HCT116 (cell line): ENCODE measurements around the gene ITFG1. TPM values are rescaled to one million over a fixed set of nuclear protein-coding genes. Genes with fewer than 3 reads are reported as not detected.

ENCODE experiments used
- ATAC-seq: fragments of 200-7000 bp; cut with Tn5 transposase; 2 replicates; pipeline ENCODE4 v1.9.1; 2020; ENCODE audit warnings: mild to moderate bottlenecking, moderate library complexity
- BruUV-seq: library from RNA; stranded (reverse); fragments of 400-500 nt; replicated peaks from 2 replicates; lab custom pipeline; 2021; lab: Mats Ljungman, UMichigan
- CTCF ChIA-PET: fragments of 300-600 bp; sonication (Branson Sonifier 250); formaldehyde crosslinking; loops from one replicate; lab custom pipeline; 2021; ENCODE audit warnings: antibody characterized with exemption; lab: Charles Lee
- POLR2A ChIA-PET: fragments of 300-600, 350-600 bp; sonication (Branson Sonifier 250); formaldehyde crosslinking; loops from one replicate; lab custom pipeline; 2021; ENCODE audit warnings: antibody characterized with exemption; lab: Charles Lee
- RAD21 ChIA-PET, 2 experiments: fragments of 300-600 bp; sonication (Branson Sonifier 250); formaldehyde crosslinking; loops; one replicate each; lab custom pipeline; 2023; ENCODE audit warnings: low total read pairs in 2 of 2; ENCODE audit not compliant: uncharacterized antibody in 2 of 2, unreplicated experiment in 2 of 2, low non-redundant PET in 1 of 2; lab: Charles Lee
- DNase-seq: peaks from one replicate; pipeline ENCODE4 v3.0.0-alpha.2; 2010; ENCODE audit warnings: low read depth, low spot score
- H2AFZ ChIP-seq: fragments of 200-600 bp; shearing (Covaris generic), sonication (generic); 2 replicates; pipeline ENCODE4 v1.6.1; 2017; ENCODE audit warnings: low read depth, mixed run types, mixed read lengths, antibody characterized with exemption, low read length; ENCODE audit not compliant: poor library complexity, severe bottlenecking
- H3K27ac ChIP-seq: 2 replicates; pipeline ENCODE4 v1.5.1; 2012; ENCODE audit warnings: low read depth, low read length
- H3K27me3 ChIP-seq: fragments of 200-600 bp; sonication (generic); 2 replicates; pipeline ENCODE4 v1.6.1; 2016; ENCODE audit warnings: mixed run types, low read length, mixed read lengths; ENCODE audit not compliant: insufficient read depth
- H3K36me3 ChIP-seq, 2 experiments: fragments of 200-500 bp in 1 of 2; fragments of 200-600 bp in 1 of 2; sonication (Bioruptor generic) in 1 of 2; sonication (generic) in 1 of 2; 2 replicates each; pipeline versions ENCODE4 v1.5.1 to v1.6.1; 2014 to 2016; ENCODE audit warnings: low read length in 2 of 2, inconsistent platforms in 1 of 2, mixed read lengths in 1 of 2, mixed run types in 1 of 2; ENCODE audit not compliant: insufficient read depth in 2 of 2, control insufficient read depth in 1 of 2
- H3K4me1 ChIP-seq, 2 experiments: fragments of 200-600 bp in 1 of 2; sonication (generic) in 1 of 2; 2 replicates each; pipeline versions ENCODE4 v1.5.1 to v1.6.1; 2012 to 2017; ENCODE audit warnings: low read length in 2 of 2, inconsistent platforms in 1 of 2, mild to moderate bottlenecking in 1 of 2, mixed read lengths in 1 of 2, mixed run types in 1 of 2, moderate library complexity in 1 of 2; ENCODE audit not compliant: insufficient read depth in 2 of 2, control insufficient read depth in 1 of 2
- H3K4me2 ChIP-seq: fragments of 200-600 bp; sonication (generic); 2 replicates; pipeline ENCODE4 v1.6.1; 2017; ENCODE audit warnings: mixed run types, low read length, mixed read lengths
- H3K4me3 ChIP-seq, 2 experiments: fragments of 200-600 bp in 1 of 2; sonication (generic) in 1 of 2; replicated peaks in 1 of 2; 2 replicates each; pipeline ENCODE4 v1.5.1; 2011 to 2016; ENCODE audit warnings: low read length in 2 of 2, control low read depth in 1 of 2, low read depth in 1 of 2, mild to moderate bottlenecking in 1 of 2, mixed read lengths in 1 of 2, mixed run types in 1 of 2
- H3K79me2 ChIP-seq: fragments of 200-600 bp; sonication (generic); 2 replicates; pipeline ENCODE4 v1.6.1; 2017; ENCODE audit warnings: mild to moderate bottlenecking, mixed run types, low read length, moderate library complexity, mixed read lengths; ENCODE audit not compliant: insufficient read depth
- H3K9ac ChIP-seq: fragments of 200-600 bp; sonication (generic); 2 replicates; pipeline ENCODE4 v1.6.1; 2016; ENCODE audit warnings: low read length, mixed read lengths
- H3K9me2 ChIP-seq: fragments of 200-600 bp; sonication (generic), shearing (Covaris generic); 2 replicates; pipeline ENCODE4 v1.6.1; 2017; ENCODE audit warnings: mixed run types, mild to moderate bottlenecking, moderate library complexity; ENCODE audit not compliant: insufficient read depth
- H3K9me3 ChIP-seq, 2 experiments: fragments of 200-500 bp in 1 of 2; fragments of 200-600 bp in 1 of 2; sonication (Bioruptor generic) in 1 of 2; sonication (generic) in 1 of 2; 2 replicates each; pipeline ENCODE4 v1.6.1; 2014 to 2017; ENCODE audit warnings: low read length in 2 of 2, mixed read lengths in 2 of 2, inconsistent platforms in 1 of 2, low read depth in 1 of 2, mild to moderate bottlenecking in 1 of 2, mixed run types in 1 of 2, moderate library complexity in 1 of 2; ENCODE audit not compliant: control insufficient read depth in 1 of 2, insufficient read depth in 1 of 2
- H4K20me1 ChIP-seq: fragments of 200-600 bp; sonication (generic), shearing (Covaris generic); 2 replicates; pipeline ENCODE4 v1.6.1; 2017; ENCODE audit warnings: mixed run types, mild to moderate bottlenecking, moderate library complexity; ENCODE audit not compliant: insufficient read depth
- CEBPB ChIP-seq: IDR thresholded peaks from 2 replicates; pipeline ENCODE4 v1.6.1; 2012; ENCODE audit warnings: low read depth
- EGR1 ChIP-seq: IDR thresholded peaks from 2 replicates; pipeline ENCODE4 v1.6.1; 2012; ENCODE audit warnings: low read depth
- EZH2 ChIP-seq: fragments of 200-600 bp; sonication (generic); IDR thresholded peaks from 2 replicates; pipeline ENCODE4 v1.6.1; 2017; ENCODE audit warnings: antibody characterized with exemption, mixed run types
- FOSL1 ChIP-seq: IDR thresholded peaks from 2 replicates; pipeline ENCODE4 v1.6.1; 2012; ENCODE audit warnings: low read depth
- POLR2AphosphoS5 ChIP-seq: IDR thresholded peaks from 2 replicates; pipeline ENCODE4 v1.6.1; 2011; ENCODE audit warnings: mild to moderate bottlenecking, low read depth, low read length, moderate library complexity
- RAD21 ChIP-seq: IDR thresholded peaks from 2 replicates; pipeline ENCODE4 v1.6.1; 2012; ENCODE audit warnings: low read depth, mild to moderate bottlenecking
- TCF7L2 ChIP-seq: IDR thresholded peaks from 2 replicates; pipeline ENCODE4 v1.7.0; 2011; ENCODE audit warnings: borderline replicate concordance, inconsistent platforms; ENCODE audit not compliant: insufficient read depth, insufficient read length; ENCODE audit errors: extremely low read depth
- ZNF274 ChIP-seq: fragments of 200-500 bp; sonication (Bioruptor generic); IDR thresholded peaks from 2 replicates; pipeline ENCODE4 v1.6.1; 2014; ENCODE audit warnings: mild to moderate bottlenecking, low read depth, low read length, inconsistent platforms
- intact Hi-C: fragments of 100-400 bp; cut with micrococcal nuclease; formaldehyde crosslinking; loops from 2 replicates; pipeline ENCODE4 v1.10.0; 2022
- total RNA-seq: library from RNA; stranded (reverse); gene quantifications from one replicate; pipeline ENCODE4 v1.2.1, GENCODE V29; 2021; ENCODE audit not compliant: unreplicated experiment
- TF ChIP-seq, protein P1 (sequence below), 3 experiments: fragments of 200-600 bp in 1 of 3; sonication (generic) in 1 of 3; IDR thresholded peaks in 2 of 3; conservative IDR thresholded peaks in 1 of 3; 2 replicates each; pipeline ENCODE4 v1.5.1; 2012 to 2017; ENCODE audit warnings: low read depth in 2 of 3, low read length in 2 of 3, antibody characterized with exemption in 1 of 3, borderline replicate concordance in 1 of 3, control low read depth in 1 of 3, mild to moderate bottlenecking in 1 of 3, mixed read lengths in 1 of 3, mixed run types in 1 of 3, moderate library complexity in 1 of 3; ENCODE audit not compliant: insufficient read depth in 1 of 3
- TF ChIP-seq, protein P2 (sequence below): IDR thresholded peaks from 2 replicates; pipeline ENCODE4 v1.6.1; 2012; ENCODE audit warnings: low read depth

Gene ITFG1
- total RNA-seq, 1 experiment from 2014 or later: 24.9 TPM

DNA sequence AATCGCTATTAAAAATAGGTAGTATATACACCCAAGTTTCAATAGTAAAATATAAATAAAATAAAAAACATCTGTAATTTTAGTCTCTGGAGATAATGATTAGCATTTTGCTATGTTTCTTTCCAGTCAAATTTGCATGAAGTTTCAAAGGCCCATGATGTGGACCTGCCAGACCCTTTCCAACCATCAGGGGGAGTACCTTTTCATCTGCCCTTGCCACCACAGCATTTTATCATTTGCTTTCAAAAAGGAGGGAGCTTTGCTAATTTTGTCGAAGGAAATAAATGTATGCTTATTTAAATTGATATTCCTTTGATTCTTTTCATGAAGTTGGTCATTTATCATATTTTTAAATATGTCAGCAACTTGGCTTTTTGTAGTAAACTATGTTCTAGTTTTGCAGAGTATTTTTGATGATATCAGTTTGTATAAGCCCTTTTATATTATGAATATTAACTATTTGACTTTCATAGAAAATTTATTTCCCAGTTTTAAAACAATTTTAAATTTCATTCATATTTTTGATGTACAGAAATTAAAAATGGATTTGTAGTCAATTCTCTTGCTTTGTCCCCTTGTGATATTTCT lies 201.9 kb downstream of the ITFG1 start:
- POLR2A ChIA-PET: no interaction called here
- RAD21 ChIA-PET: no interaction called here
- no peak overlapping the region for H3K9ac ChIP-seq
- H3K79me2 ChIP-seq: no peaks in the 10 kb centered on the region
- no peak overlapping the region for H3K4me3 ChIP-seq
- intact Hi-C loops: loop anchor here (5.0 kb wide), 1 partner anchor 898 kb away; the partner anchor contains the start of gene ABCC12
- H3K4me1 ChIP-seq: no peaks in the 10 kb centered on the region
- H3K36me3 ChIP-seq: no peaks in the 10 kb centered on the region; a peak in 1 of 4 replicates
- no peak overlapping the region for H2AFZ ChIP-seq
- peak; percentile 18 for DNase-seq
- no peaks in the 10 kb centered on the region for H3K9me3 ChIP-seq
- no peaks in the 10 kb centered on the region for H4K20me1 ChIP-seq
- CTCF ChIA-PET: interaction anchor here (0.6 to 1.0 kb wide), 3 partner anchors 10 to 26 kb away, joined by 3 to 19 read pairs (median 4); no protein-coding TSS in a partner anchor
- no peak overlapping the region for H3K4me2 ChIP-seq
- BruUV-seq: no TSS peak
- no peak overlapping the region for H3K27ac ChIP-seq
- H3K9me2 ChIP-seq: no peaks in the 10 kb centered on the region
- no peak for TF ChIP-seq FOSL1
- TF ChIP-seq, protein P1, sequence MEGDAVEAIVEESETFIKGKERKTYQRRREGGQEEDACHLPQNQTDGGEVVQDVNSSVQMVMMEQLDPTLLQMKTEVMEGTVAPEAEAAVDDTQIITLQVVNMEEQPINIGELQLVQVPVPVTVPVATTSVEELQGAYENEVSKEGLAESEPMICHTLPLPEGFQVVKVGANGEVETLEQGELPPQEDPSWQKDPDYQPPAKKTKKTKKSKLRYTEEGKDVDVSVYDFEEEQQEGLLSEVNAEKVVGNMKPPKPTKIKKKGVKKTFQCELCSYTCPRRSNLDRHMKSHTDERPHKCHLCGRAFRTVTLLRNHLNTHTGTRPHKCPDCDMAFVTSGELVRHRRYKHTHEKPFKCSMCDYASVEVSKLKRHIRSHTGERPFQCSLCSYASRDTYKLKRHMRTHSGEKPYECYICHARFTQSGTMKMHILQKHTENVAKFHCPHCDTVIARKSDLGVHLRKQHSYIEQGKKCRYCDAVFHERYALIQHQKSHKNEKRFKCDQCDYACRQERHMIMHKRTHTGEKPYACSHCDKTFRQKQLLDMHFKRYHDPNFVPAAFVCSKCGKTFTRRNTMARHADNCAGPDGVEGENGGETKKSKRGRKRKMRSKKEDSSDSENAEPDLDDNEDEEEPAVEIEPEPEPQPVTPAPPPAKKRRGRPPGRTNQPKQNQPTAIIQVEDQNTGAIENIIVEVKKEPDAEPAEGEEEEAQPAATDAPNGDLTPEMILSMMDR (IDR thresholded peaks at IDR 0.05 in 2 of 3, conservative IDR thresholded peaks at IDR 0.05 in 1 of 3; ENCODE audit: borderline replicate concordance in 1 of 3, insufficient read depth in 1 of 3, low read depth in 2 of 3, low read length in 2 of 3): peak; percentile 34 to 82 (median 70); a peak in 5 of 6 replicates
- TF ChIP-seq RAD21: peak; percentile 46
- no peaks in the 10 kb centered on the region for H3K27me3 ChIP-seq
- ATAC-seq: peak; percentile 72

DNA sequence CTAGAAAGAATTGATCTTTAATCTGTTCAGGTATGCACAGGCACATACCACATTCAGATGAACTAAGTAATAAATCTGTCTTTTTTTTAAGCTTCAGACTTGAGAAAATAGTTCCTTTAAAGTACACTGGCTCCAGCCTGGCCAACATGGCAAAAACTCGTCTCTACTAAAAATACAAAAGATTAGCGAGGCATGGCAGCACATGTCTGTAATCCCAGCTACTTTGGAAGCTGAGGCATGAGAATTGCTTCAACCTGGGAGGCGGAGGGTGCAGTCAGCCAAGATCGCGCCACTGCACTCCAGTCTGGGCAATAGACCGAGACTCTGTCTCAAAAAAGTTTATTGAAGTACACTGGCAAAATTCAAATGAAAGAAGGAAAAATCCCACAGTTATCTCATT lies 206.1 kb downstream of the ITFG1 start:
- POLR2A ChIA-PET: no interaction called here
- H3K9ac ChIP-seq: no peak overlapping the region
- no peak overlapping the region for H2AFZ ChIP-seq
- intact Hi-C loops: loop anchor here (5.0 kb wide), 1 partner anchor 903 kb away; the partner anchor contains the start of gene ABCC12
- H3K79me2 ChIP-seq: no peaks in the 10 kb centered on the region
- no peak overlapping the region for H3K4me3 ChIP-seq
- H3K27me3 ChIP-seq: no peaks in the 10 kb centered on the region
- no TSS peak for BruUV-seq
- H3K9me2 ChIP-seq: no peaks in the 10 kb centered on the region
- H3K9me3 ChIP-seq: no peaks in the 10 kb centered on the region
- RAD21 ChIA-PET: no interaction called here
- DNase-seq (no peak), ATAC-seq (no peak)
- CTCF ChIA-PET: no interaction called here
- H3K4me2 ChIP-seq: no peak overlapping the region
- H3K36me3 ChIP-seq: no peaks in the 10 kb centered on the region; a peak in 1 of 4 replicates
- H3K27ac ChIP-seq: no peak overlapping the region
- H4K20me1 ChIP-seq: no peaks in the 10 kb centered on the region
- no peaks in the 10 kb centered on the region for H3K4me1 ChIP-seq
- TF ChIP-seq CEBPB: no peak
- TF ChIP-seq FOSL1: no peak
- no peak for TF ChIP-seq TCF7L2
- TF ChIP-seq EZH2: no peak
- TF ChIP-seq, protein P2, sequence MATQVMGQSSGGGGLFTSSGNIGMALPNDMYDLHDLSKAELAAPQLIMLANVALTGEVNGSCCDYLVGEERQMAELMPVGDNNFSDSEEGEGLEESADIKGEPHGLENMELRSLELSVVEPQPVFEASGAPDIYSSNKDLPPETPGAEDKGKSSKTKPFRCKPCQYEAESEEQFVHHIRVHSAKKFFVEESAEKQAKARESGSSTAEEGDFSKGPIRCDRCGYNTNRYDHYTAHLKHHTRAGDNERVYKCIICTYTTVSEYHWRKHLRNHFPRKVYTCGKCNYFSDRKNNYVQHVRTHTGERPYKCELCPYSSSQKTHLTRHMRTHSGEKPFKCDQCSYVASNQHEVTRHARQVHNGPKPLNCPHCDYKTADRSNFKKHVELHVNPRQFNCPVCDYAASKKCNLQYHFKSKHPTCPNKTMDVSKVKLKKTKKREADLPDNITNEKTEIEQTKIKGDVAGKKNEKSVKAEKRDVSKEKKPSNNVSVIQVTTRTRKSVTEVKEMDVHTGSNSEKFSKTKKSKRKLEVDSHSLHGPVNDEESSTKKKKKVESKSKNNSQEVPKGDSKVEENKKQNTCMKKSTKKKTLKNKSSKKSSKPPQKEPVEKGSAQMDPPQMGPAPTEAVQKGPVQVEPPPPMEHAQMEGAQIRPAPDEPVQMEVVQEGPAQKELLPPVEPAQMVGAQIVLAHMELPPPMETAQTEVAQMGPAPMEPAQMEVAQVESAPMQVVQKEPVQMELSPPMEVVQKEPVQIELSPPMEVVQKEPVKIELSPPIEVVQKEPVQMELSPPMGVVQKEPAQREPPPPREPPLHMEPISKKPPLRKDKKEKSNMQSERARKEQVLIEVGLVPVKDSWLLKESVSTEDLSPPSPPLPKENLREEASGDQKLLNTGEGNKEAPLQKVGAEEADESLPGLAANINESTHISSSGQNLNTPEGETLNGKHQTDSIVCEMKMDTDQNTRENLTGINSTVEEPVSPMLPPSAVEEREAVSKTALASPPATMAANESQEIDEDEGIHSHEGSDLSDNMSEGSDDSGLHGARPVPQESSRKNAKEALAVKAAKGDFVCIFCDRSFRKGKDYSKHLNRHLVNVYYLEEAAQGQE: no peak
- TF ChIP-seq ZNF274: no peak
- no peak for TF ChIP-seq EGR1
- no peak for TF ChIP-seq POLR2AphosphoS5
